Immature natural killer cell (primary cell): ENCODE results near the gene SYTL3. TPM values are rescaled to one million over a fixed set of nuclear protein-coding genes. Genes with fewer than 3 reads are reported as not detected.
A peak's percentile ranks its signal among the peaks of the same experiment; 100 is the strongest.
"Not testable (repeated sequence)": the region's sequence is repeated elsewhere in the genome, so short reads cannot be mapped to it uniquely, and the experiment has no call there.

Experiments used
- DNase-seq, 3 donors: peaks; one replicate each; pipeline ENCODE4 v3.0.0; 2022; ENCODE audit warnings: mixed read lengths in 1 of 3
- H3K27ac Mint-ChIP-seq, 6 donors: one replicate each; pipeline ENCODE4 v1.8.0; 2020; ENCODE audit warnings: mixed read lengths in 6 of 6, mild to moderate bottlenecking in 5 of 6, inconsistent platforms in 4 of 6, moderate library complexity in 3 of 6
- H3K27me3 Mint-ChIP-seq, 3 donors: one replicate each; pipeline ENCODE4 v1.8.0; 2020 to 2021; ENCODE audit warnings: low read depth in 3 of 3, mild to moderate bottlenecking in 3 of 3, mixed read lengths in 3 of 3, moderate library complexity in 3 of 3, inconsistent platforms in 1 of 3
- H3K36me3 Mint-ChIP-seq, 3 donors: one replicate each; pipeline ENCODE4 v1.8.0; 2020; ENCODE audit warnings: mixed read lengths in 3 of 3, inconsistent platforms in 2 of 3, mild to moderate bottlenecking in 2 of 3
- H3K4me1 Mint-ChIP-seq, 2 donors: one replicate each; pipeline ENCODE4 v1.8.0; 2020; ENCODE audit warnings: inconsistent platforms in 2 of 2, mild to moderate bottlenecking in 2 of 2, mixed read lengths in 2 of 2, moderate library complexity in 1 of 2
- H3K4me3 Mint-ChIP-seq, 5 donors: one replicate each; pipeline ENCODE4 v1.8.0; 2020; ENCODE audit warnings: mild to moderate bottlenecking in 5 of 5, mixed read lengths in 5 of 5, inconsistent platforms in 3 of 5, moderate library complexity in 3 of 5
- H3K9me3 Mint-ChIP-seq, 6 donors: one replicate each; pipeline ENCODE4 v1.8.0; 2020; ENCODE audit warnings: mild to moderate bottlenecking in 6 of 6, mixed read lengths in 6 of 6, inconsistent platforms in 4 of 6, moderate library complexity in 3 of 6
- polyA plus RNA-seq, 3 donors: library from polyadenylated mRNA; unstranded; fragments of 300-500 nt; fragmentation: Illumina TruSeq; gene quantifications; one replicate each; pipeline ENCODE4 v1.2.3, GENCODE V29; 2021

The SYTL3 gene
- polyA plus RNA-seq, 3 donors from 2014 or later, result 45.4 to 56.5 (median 52.0) TPM

- DNase-seq, result no peak
- peaks cover 7 to 18% (median 10%) of the 10 kb centered on the region in 3 donors for H3K27me3 Mint-ChIP-seq
- H3K4me1 Mint-ChIP-seq, result peaks cover 54 to 79% of the 10 kb centered on the region in 2 donors
- H3K9me3 Mint-ChIP-seq, result no peaks in the 10 kb centered on the region
- H3K27ac Mint-ChIP-seq, result peak overlapping the region; percentile 33 to 98 (median 88)
- H3K36me3 Mint-ChIP-seq, result peaks cover 29 to 49% (median 32%) of the 10 kb centered on the region in 3 donors
- no peak overlapping the region for H3K4me3 Mint-ChIP-seq
Measured at GRCh38 chr6:158684745-158685324, 35.0 kb downstream of the SYTL3 start.

- H3K9me3 Mint-ChIP-seq, result no peaks in the 10 kb centered on the region
- H3K4me3 Mint-ChIP-seq, result peak overlapping the region; percentile 80 to 89 (median 83)
- no peak for DNase-seq
- H3K36me3 Mint-ChIP-seq, result peaks cover 24 to 38% (median 28%) of the 10 kb centered on the region in 3 donors
- peak overlapping the region; percentile 97 to 100 (median 98) for H3K27ac Mint-ChIP-seq
- peaks cover 9 to 18% (median 10%) of the 10 kb centered on the region in 3 donors for H3K27me3 Mint-ChIP-seq
- H3K4me1 Mint-ChIP-seq, result peaks cover 53 to 76% of the 10 kb centered on the region in 2 donors
Measured at GRCh38 chr6:158686311-158686710, 36.5 kb downstream of the SYTL3 start.

GRCh38 chr6:158686791-158687381 is 37.0 kb downstream of the SYTL3 start:
- Mint-ChIP-seq H3K27me3 (peaks cover 9 to 18% (median 10%) of the 10 kb centered on the region in 3 donors), H3K4me1 (peaks cover 54 to 75% of the 10 kb centered on the region in 2 donors), H3K9me3 (no peaks in the 10 kb centered on the region), H3K36me3 (peaks cover 26 to 36% (median 27%) of the 10 kb centered on the region in 3 donors), H3K4me3 (peak overlapping the region; percentile 80 to 89 (median 83)), H3K27ac (peak overlapping the region; percentile 97 to 100 (median 98))
- peak; percentile 87 to 89 (median 89) for DNase-seq

- Mint-ChIP-seq H3K36me3 (peaks cover 24 to 34% (median 26%) of the 10 kb centered on the region in 3 donors), H3K4me1 (peaks cover 53 to 75% of the 10 kb centered on the region in 2 donors), H3K27me3 (peaks cover 9 to 16% (median 10%) of the 10 kb centered on the region in 3 donors), H3K4me3 (peak overlapping the region; percentile 80 to 89 (median 83)), H3K27ac (peak overlapping the region; percentile 97 to 100 (median 98)), H3K9me3 (no peaks in the 10 kb centered on the region)
- DNase-seq, result no peak
Measured at GRCh38 chr6:158687506-158687905, 37.7 kb downstream of the SYTL3 start.

GRCh38 chr6:158688860-158689259 is 39.0 kb downstream of the SYTL3 start:
- no peak overlapping the region for H3K4me3 Mint-ChIP-seq
- peak overlapping the region; percentile 66 to 100 (median 98) for H3K27ac Mint-ChIP-seq
- H3K9me3 Mint-ChIP-seq, result no peaks in the 10 kb centered on the region
- no peak for DNase-seq
- H3K4me1 Mint-ChIP-seq, result peaks cover 47 to 74% of the 10 kb centered on the region in 2 donors
- peaks cover 14 to 23% (median 16%) of the 10 kb centered on the region in 3 donors for H3K36me3 Mint-ChIP-seq
- H3K27me3 Mint-ChIP-seq, result peaks cover 9 to 16% (median 10%) of the 10 kb centered on the region in 3 donors

- H3K27me3 Mint-ChIP-seq, result peaks cover 0 to 7% (median 4%) of the 10 kb centered on the region in 3 donors
- DNase-seq, result no peak
- no peak overlapping the region for H3K4me3 Mint-ChIP-seq
- H3K9me3 Mint-ChIP-seq, result no peaks in the 10 kb centered on the region
- peak overlapping the region; percentile 8 to 82 (median 66) for H3K27ac Mint-ChIP-seq
- peaks cover 16 to 25% (median 17%) of the 10 kb centered on the region in 3 donors for H3K36me3 Mint-ChIP-seq
- peaks cover 9 to 27% of the 10 kb centered on the region in 2 donors for H3K4me1 Mint-ChIP-seq
Measured at GRCh38 chr6:158694913-158695312, 45.1 kb downstream of the SYTL3 start.

- Mint-ChIP-seq H3K27ac (peak overlapping the region in 3 of 6 donors; percentile 28 to 53 (median 49)), H3K9me3 (no peaks in the 10 kb centered on the region), H3K4me3 (no peak overlapping the region), H3K4me1 (peaks cover 18 to 21% of the 10 kb centered on the region in 2 donors), H3K27me3 (peaks cover 0 to 6% (median 3%) of the 10 kb centered on the region in 3 donors), H3K36me3 (peaks cover 12 to 20% (median 13%) of the 10 kb centered on the region in 3 donors)
- no peak for DNase-seq
Measured at GRCh38 chr6:158697811-158698210, 48.0 kb downstream of the SYTL3 start.

- peak overlapping the region in 1 of 6 donors; percentile 30 for H3K27ac Mint-ChIP-seq
- H3K4me1 Mint-ChIP-seq, result peaks cover 23 to 26% of the 10 kb centered on the region in 2 donors
- no peak overlapping the region for H3K4me3 Mint-ChIP-seq
Measured at GRCh38 chr6:158698931-158699330, 49.1 kb downstream of the SYTL3 start.

GRCh38 chr6:158701268-158701667 is 51.4 kb downstream of the SYTL3 start:
- DNase-seq, result not testable (repeated sequence)
- H3K27ac Mint-ChIP-seq, result peak overlapping the region; percentile 8 to 74 (median 36)
- H3K4me1 Mint-ChIP-seq, result peaks cover 26 to 39% of the 10 kb centered on the region in 2 donors

More at GRCh38 chr6:158698931-158699330, 49.1 kb downstream of the SYTL3 start:
- H3K36me3 Mint-ChIP-seq, result peaks cover 8 to 18% (median 13%) of the 10 kb centered on the region in 3 donors
- H3K27me3 Mint-ChIP-seq, result peaks cover 0 to 5% (median 3%) of the 10 kb centered on the region in 3 donors
- DNase-seq, result no peak
- H3K9me3 Mint-ChIP-seq, result no peaks in the 10 kb centered on the region

GRCh38 chr6:158703111-158703836 is 53.4 kb downstream of the SYTL3 start:
- Mint-ChIP-seq H3K36me3 (peaks cover 3 to 12% (median 7%) of the 10 kb centered on the region in 3 donors), H3K9me3 (no peaks in the 10 kb centered on the region), H3K27ac (peak overlapping the region; percentile 56 to 85 (median 68)), H3K27me3 (peaks cover 0 to 11% (median 8%) of the 10 kb centered on the region in 3 donors), H3K4me3 (peak overlapping the region in 1 of 5 donors; percentile 86), H3K4me1 (peaks cover 26 to 38% of the 10 kb centered on the region in 2 donors)
- no peak for DNase-seq

More at GRCh38 chr6:158701268-158701667, 51.4 kb downstream of the SYTL3 start:
- H3K27me3 Mint-ChIP-seq, result peaks cover 0 to 11% (median 8%) of the 10 kb centered on the region in 3 donors
- H3K9me3 Mint-ChIP-seq, H3K4me3 Mint-ChIP-seq: not testable (repeated sequence)
- peaks cover 4 to 13% (median 12%) of the 10 kb centered on the region in 3 donors for H3K36me3 Mint-ChIP-seq

- Mint-ChIP-seq H3K27me3 (peaks cover 2 to 8% (median 4%) of the 10 kb centered on the region in 3 donors), H3K36me3 (peaks cover 5 to 13% (median 8%) of the 10 kb centered on the region in 3 donors), H3K4me3 (peak overlapping the region; percentile 82 to 90 (median 86)), H3K4me1 (peaks cover 26 to 38% of the 10 kb centered on the region in 2 donors), H3K9me3 (no peaks in the 10 kb centered on the region), H3K27ac (peak overlapping the region; percentile 85 to 94 (median 88))
- DNase-seq, result peak; percentile 79 to 82 (median 81)
Measured at GRCh38 chr6:158703837-158704822, 54.3 kb downstream of the SYTL3 start.

GRCh38 chr6:158705386-158706126 is 55.7 kb downstream of the SYTL3 start:
- no peaks in the 10 kb centered on the region for H3K9me3 Mint-ChIP-seq
- H3K36me3 Mint-ChIP-seq, result peaks cover 17 to 27% (median 18%) of the 10 kb centered on the region in 3 donors
- H3K4me1 Mint-ChIP-seq, result peaks cover 33 to 37% of the 10 kb centered on the region in 2 donors
- H3K4me3 Mint-ChIP-seq, result peak overlapping the region in 2 of 5 donors; percentile 1 to 55
- no peak for DNase-seq
- H3K27ac Mint-ChIP-seq, result peak overlapping the region; percentile 9 to 87 (median 78)
- peaks cover 2 to 8% (median 4%) of the 10 kb centered on the region in 3 donors for H3K27me3 Mint-ChIP-seq
